K562 (cell line): Measurements from ENCODE around the gene CENPX. TPM values are rescaled to one million over a fixed set of nuclear protein-coding genes. Genes with fewer than 3 reads are reported as not detected.

Source experiments
- BCLAF1 ChIP-seq, 2 experiments: fragments of 450-650 bp in 1 of 2; IDR thresholded peaks; 2 replicates each; pipeline ENCODE4 v1.6.1; 2011 to 2017; ENCODE audit warnings: low read depth in 2 of 2, antibody characterized with exemption in 1 of 2, borderline replicate concordance in 1 of 2, low read length in 1 of 2, mild to moderate bottlenecking in 1 of 2, mixed read lengths in 1 of 2; ENCODE audit not compliant: control insufficient read depth in 1 of 2
- CHCHD3 ChIP-seq: fragments of 250-450 bp; sonication (Bioruptor Pico); IDR thresholded peaks from 2 replicates; pipeline ENCODE4 v2.1.2; 2022; ENCODE audit warnings: mild to moderate bottlenecking
- CTCF ChIP-seq, 3 experiments: IDR thresholded peaks in 2 of 3; conservative IDR thresholded peaks in 1 of 3; 2 replicates each; pipeline ENCODE4 v1.5.1; 2011 to 2012; ENCODE audit warnings: low read length in 3 of 3, mild to moderate bottlenecking in 3 of 3, control low read depth in 2 of 3, improper control_type of control experiment in 1 of 3, inconsistent platforms in 1 of 3, low read depth in 1 of 3, mixed read lengths in 1 of 3, moderate library complexity in 1 of 3; ENCODE audit not compliant: insufficient read depth in 2 of 3
- ETV1 ChIP-seq: fragments of 450-650 bp; conservative IDR thresholded peaks from 2 replicates; pipeline ENCODE4 v1.6.1; 2016; ENCODE audit warnings: missing genetic modification characterization, control low read depth, low read depth, missing compliant biosample characterization
- HSF4 ChIP-seq: fragments of 250-450 bp; sonication (Bioruptor Pico); IDR thresholded peaks from 2 replicates; pipeline ENCODE4 v2.1.2; 2022; ENCODE audit warnings: mild to moderate bottlenecking, moderate library complexity, borderline replicate concordance
- MAFG ChIP-seq: fragments of 450-650 bp; conservative IDR thresholded peaks from 2 replicates; pipeline ENCODE4 v1.6.1; 2016; ENCODE audit warnings: missing genetic modification characterization, missing compliant biosample characterization
- MTF1 ChIP-seq: fragments of 250-450 bp; sonication (Bioruptor Pico); IDR thresholded peaks from 2 replicates; pipeline ENCODE4 v1.9.0; 2021; ENCODE audit warnings: moderate library complexity, mild to moderate bottlenecking, inconsistent platforms, borderline replicate concordance
- NBN ChIP-seq: fragments of 450-650 bp; IDR thresholded peaks from 2 replicates; pipeline ENCODE4 v1.6.1; 2016; ENCODE audit warnings: low read depth, mild to moderate bottlenecking
- NCOA1 ChIP-seq: fragments of 450-650 bp; IDR thresholded peaks from 2 replicates; pipeline ENCODE4 v1.6.1; 2016; ENCODE audit warnings: low read depth
- NR4A1 ChIP-seq, 2 experiments: fragments of 250-450 bp in 1 of 2; fragments of 450-650 bp in 1 of 2; sonication (Bioruptor Pico) in 1 of 2; IDR thresholded peaks; 2 replicates each; pipeline versions ENCODE4 v1.4.0 to v1.6.1; 2016 to 2020; ENCODE audit warnings: mild to moderate bottlenecking in 2 of 2, missing compliant biosample characterization in 1 of 2, missing genetic modification characterization in 1 of 2, moderate library complexity in 1 of 2
- PKNOX1 ChIP-seq: fragments of 450-650 bp; IDR thresholded peaks from 2 replicates; pipeline ENCODE4 v1.6.1; 2016
- RBBP5 ChIP-seq: fragments of 200-600 bp; sonication (generic); IDR thresholded peaks from 2 replicates; pipeline ENCODE4 v1.6.1; 2012; ENCODE audit warnings: borderline replicate concordance, mild to moderate bottlenecking, low read length, control low read depth, inconsistent platforms; ENCODE audit not compliant: insufficient read depth, poor library complexity, severe bottlenecking
- SMARCA5 ChIP-seq: fragments of 450-650 bp; IDR thresholded peaks from 2 replicates; pipeline ENCODE4 v1.6.1; 2016
- VEZF1 ChIP-seq: fragments of 200-800 bp; sonication (Bioruptor generic); IDR thresholded peaks from 2 replicates; pipeline ENCODE4 v1.6.1; 2017; ENCODE audit warnings: missing genetic modification characterization, missing compliant biosample characterization
- ZNF583 ChIP-seq: fragments of 250-450 bp; sonication (Bioruptor Pico); IDR thresholded peaks from 2 replicates; pipeline ENCODE4 v1.4.0; 2020
- ZNF639 ChIP-seq, 2 experiments: fragments of 200-800 bp in 1 of 2; sonication (Bioruptor generic) in 1 of 2; sonication (generic) in 1 of 2; formaldehyde crosslinking in 1 of 2; IDR thresholded peaks in 1 of 2; conservative IDR thresholded peaks in 1 of 2; 2 replicates each; pipeline versions ENCODE4 v1.5.0 to v1.6.1; 2016 to 2020; ENCODE audit warnings: missing compliant biosample characterization in 1 of 2, missing genetic modification characterization in 1 of 2, missing genetic modification reagents in 1 of 2
- polyA plus RNA-seq, 8 experiments: library from polyadenylated mRNA; depleted of rRNA in 4 of 8; stranded (reverse) in 5 of 8; unstranded in 3 of 8; fragments of >200 nt; fragmentation: Nextera tagmentation in 2 of 8; fragmentation: Illumina TruSeq in 1 of 8; extraction: Ambion mirVana in 2 of 8; extraction: Trizol in 1 of 8; gene quantifications; 2 replicates each; pipeline versions ENCODE4 v1.2.1 to v1.2.3, GENCODE V29; 2011 to 2014; ENCODE audit warnings: inconsistent platforms in 1 of 8, missing spikeins in 1 of 8
- total RNA-seq, 7 experiments: library from RNA; depleted of rRNA in 6 of 7; stranded (reverse); fragments of >200 nt in 6 of 7; fragmentation: Illumina TruSeq in 2 of 7; extraction: Trizol in 2 of 7; gene quantifications; 2 replicates each; pipeline versions ENCODE4 v1.2.1 to v1.2.3, GENCODE V29; 2011 to 2021; ENCODE audit warnings: low replicate concordance in 1 of 7

Gene CENPX
- total and polyA plus RNA-seq, 9 of the 15 experiments (the other 6 are each of a cell fraction or from before 2014, with no cell fraction given): 32.7 to 352 (median 127) TPM

GRCh38 chr17:82065638-82066303 lies 43.1 kb upstream of the CENPX start, which contains the start of gene DUS1L (continued):
- TF ChIP-seq VEZF1 (peak; percentile 50; the same call in 1 of the 2 replicates), CHCHD3 (CRISPR knock-in tag) (no peak), CTCF (IDR thresholded peaks at IDR 0.05 in 2 of 3, conservative IDR thresholded peaks at IDR 0.05 in 1 of 3; ENCODE audit: insufficient read depth in 2 of 3, low read depth in 1 of 3, low read length in 3 of 3) (no peak), ETV1 (tag) (no peak), SMARCA5 (no peak), NBN (no peak), HSF4 (CRISPR knock-in tag) (no peak), RBBP5 (peak; percentile 91), ZNF583 (CRISPR knock-in tag) (0 out of 2 replicates have a peak, but pooled peaks have one; percentile 72), ZNF639 (CRISPR knock-in tag; conservative IDR thresholded peaks at IDR 0.05 in 1 of 2, IDR thresholded peaks at IDR 0.05 in 1 of 2) (peak in 1 of 2 experiments; percentile 98; a peak in 2 of 4 replicates), MAFG (no peak), MTF1 (CRISPR knock-in tag) (no peak), NR4A1 (CRISPR knock-in tag; IDR thresholded peaks at IDR 0.05) (peak; percentile 64; the same call in 1 of the 2 replicates), NR4A1 (tag; IDR thresholded peaks at IDR 0.05) (peak; percentile 84; the same call in 1 of the 2 replicates), NCOA1 (peak; percentile 95), PKNOX1 (0 out of 2 replicates have a peak, but pooled peaks have one; percentile 18), BCLAF1 (IDR thresholded peaks at IDR 0.05; ENCODE audit: borderline replicate concordance in 1 of 2, control insufficient read depth in 1 of 2, low read depth in 2 of 2, low read length in 1 of 2) (peak in 1 of 2 experiments; percentile 90; a peak in 1 of 4 replicates)
